SU-DHL-6 (cell line): Measurements from ENCODE around the gene ALG2.

Experiments
- EZH2phosphoT487 ChIP-seq: fragments of 200-600 bp; sonication (generic), shearing (Covaris generic); conservative IDR thresholded peaks from 2 replicates; pipeline ENCODE4 v1.6.1; 2018; ENCODE audit warnings: mild to moderate bottlenecking, antibody characterized with exemption, low read length, moderate library complexity, mixed read lengths
- TF ChIP-seq, protein P1 (sequence below): fragments of 200-600 bp; sonication (generic); IDR thresholded peaks from one replicate; pipeline ENCODE4 v1.5.1; 2017; ENCODE audit warnings: antibody characterized with exemption, mild to moderate bottlenecking, low read length, moderate library complexity; ENCODE audit not compliant: insufficient read depth, poor library complexity, severe bottlenecking

DNA sequence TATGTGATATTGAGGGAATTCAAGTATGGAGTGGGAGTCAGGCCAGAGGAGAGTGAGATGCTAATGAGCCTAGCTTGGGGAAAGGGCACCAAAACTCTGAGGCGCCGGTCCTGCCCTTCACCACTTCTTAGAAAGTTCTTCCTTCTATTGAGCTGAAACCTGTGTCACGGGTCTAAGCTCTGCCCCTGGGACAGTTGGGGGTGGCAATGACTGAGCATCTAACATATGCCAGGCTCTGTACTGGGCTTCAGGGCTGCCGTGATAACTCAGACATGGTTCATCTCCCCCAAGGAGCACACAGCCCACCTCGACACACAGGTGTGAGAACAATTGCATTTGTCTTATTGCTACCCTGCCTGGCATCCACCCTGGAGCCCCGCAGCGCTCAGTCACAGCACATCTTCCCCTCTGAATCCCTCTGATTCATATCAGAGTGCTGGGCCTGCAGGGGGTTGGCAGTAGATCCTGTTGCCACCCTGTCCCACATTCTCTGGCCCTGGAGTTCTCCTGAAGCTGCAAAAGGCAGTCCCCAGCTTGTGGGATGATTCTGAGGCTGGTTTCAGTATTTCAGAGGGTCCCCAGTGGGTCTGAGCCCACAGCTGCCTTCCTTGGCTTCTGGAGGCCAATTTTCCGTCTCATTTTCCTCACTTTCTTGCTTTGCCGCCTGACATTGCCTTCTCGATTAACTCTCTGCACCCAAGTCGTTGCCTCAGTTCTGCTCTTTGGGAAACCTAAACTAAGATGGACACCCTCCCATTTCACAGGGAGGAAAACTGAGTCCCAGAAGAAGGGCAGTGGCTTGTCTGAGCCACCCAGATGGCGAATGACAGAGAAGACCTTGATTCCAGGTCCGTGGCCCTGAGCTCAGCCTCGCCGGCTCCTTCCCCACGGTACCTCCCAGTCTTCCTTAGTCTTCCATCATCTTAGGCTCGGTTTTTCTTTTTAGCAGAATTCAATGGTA, 42.5 kb downstream of the ALG2 start:
- TF ChIP-seq EZH2phosphoT487, result no peak
- TF ChIP-seq, protein P1, sequence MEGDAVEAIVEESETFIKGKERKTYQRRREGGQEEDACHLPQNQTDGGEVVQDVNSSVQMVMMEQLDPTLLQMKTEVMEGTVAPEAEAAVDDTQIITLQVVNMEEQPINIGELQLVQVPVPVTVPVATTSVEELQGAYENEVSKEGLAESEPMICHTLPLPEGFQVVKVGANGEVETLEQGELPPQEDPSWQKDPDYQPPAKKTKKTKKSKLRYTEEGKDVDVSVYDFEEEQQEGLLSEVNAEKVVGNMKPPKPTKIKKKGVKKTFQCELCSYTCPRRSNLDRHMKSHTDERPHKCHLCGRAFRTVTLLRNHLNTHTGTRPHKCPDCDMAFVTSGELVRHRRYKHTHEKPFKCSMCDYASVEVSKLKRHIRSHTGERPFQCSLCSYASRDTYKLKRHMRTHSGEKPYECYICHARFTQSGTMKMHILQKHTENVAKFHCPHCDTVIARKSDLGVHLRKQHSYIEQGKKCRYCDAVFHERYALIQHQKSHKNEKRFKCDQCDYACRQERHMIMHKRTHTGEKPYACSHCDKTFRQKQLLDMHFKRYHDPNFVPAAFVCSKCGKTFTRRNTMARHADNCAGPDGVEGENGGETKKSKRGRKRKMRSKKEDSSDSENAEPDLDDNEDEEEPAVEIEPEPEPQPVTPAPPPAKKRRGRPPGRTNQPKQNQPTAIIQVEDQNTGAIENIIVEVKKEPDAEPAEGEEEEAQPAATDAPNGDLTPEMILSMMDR, result no peak
